ENCODE measurements around the gene ADGRF4.

DNA sequence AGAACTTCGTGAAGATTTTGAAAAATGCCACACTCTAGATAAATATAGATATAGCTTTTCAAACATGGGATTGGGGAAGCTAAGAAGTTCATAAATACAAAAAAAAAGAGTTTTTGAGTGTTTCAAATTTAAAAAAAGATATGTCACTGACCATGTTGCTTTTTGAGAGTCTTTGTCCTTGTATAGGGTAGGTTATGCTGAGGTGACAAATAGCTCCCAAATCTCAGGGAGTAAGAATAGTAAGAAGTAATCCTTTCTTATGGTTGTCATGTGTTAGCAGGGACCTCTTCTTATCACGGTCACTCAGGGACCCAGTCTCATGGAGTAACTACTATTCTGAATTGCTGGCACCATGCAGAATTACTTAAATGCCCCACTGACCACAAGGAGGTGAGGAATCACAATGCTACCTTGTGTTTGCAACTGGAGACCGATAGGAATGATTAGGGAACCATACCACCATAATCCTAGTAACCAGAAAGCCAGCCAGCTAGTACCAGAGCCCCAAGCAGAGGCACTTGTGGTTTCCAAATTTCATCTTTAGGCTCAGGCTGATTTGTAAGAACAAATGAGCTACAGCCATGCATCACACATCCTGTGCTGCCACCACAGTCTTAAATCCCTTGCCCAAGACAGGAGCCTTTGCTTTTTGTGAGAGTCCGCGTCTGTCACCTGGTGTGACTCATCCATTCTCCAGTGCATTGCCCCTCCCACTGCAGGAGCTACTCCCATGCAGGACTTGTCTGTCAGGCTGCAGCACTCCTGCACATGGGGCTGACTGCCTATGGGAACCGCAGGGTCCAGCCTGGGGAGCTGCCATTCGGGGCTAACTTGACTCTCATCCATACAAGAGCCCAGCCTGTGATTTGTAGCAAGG is 42.4 kb upstream of the ADGRF4 start:
- TF ChIP-seq CTCF (IDR thresholded peaks at IDR 0.05) = no peak
- TF ChIP-seq POLR2AphosphoS5 (IDR thresholded peaks at IDR 0.05) = no peak
- TF ChIP-seq POLR2A (IDR thresholded peaks at IDR 0.05) = no peak
- TF ChIP-seq EP300 (IDR thresholded peaks at IDR 0.05) = no peak
